Pancreas (tissue), 10 donors: ENCODE results near the gene POLR1C. TPM values are rescaled to one million over a fixed set of nuclear protein-coding genes. Genes with fewer than 3 reads are reported as not detected.
"Not testable (repeated sequence)": the region's sequence is repeated elsewhere in the genome, so short reads cannot be mapped to it uniquely, and the experiment has no call there.

ENCODE experiments used
- ATAC-seq, 4 donors: fragments of 200-7000 bp; cut with Tn5 transposase; one replicate each; pipeline versions ENCODE4 v1.8.0 to v1.9.1; 2020; ENCODE audit warnings: mild to moderate bottlenecking in 4 of 4, moderate library complexity in 4 of 4
- DNase-seq, 6 donors: peaks; one replicate each; pipeline ENCODE4 v3.0.0-alpha.2; 2020
- FAIRE-seq: peaks from 2 replicates; lab custom pipeline; 2012; peaks lifted over from hg19 to GRCh38; lab: Jason Lieb, UNC
- H3K27ac ChIP-seq, 4 donors: fragments of 200-600 bp; sonication (generic); 1 replicate in 3 of 4; 2 replicates in 1 of 4; pipeline versions ENCODE4 v1.5.0 to v1.8.0; 2020
- H3K27me3 ChIP-seq, 4 donors: fragments of 200-600 bp; one replicate each; pipeline ENCODE4 v1.8.0; 2021
- H3K36me3 ChIP-seq, 3 donors: fragments of 200-600 bp; sonication (generic) in 1 of 3; one replicate each; pipeline versions ENCODE4 v1.5.0 to v1.8.0; 2020 to 2021
- H3K4me1 ChIP-seq, 3 donors: fragments of 200-600 bp; one replicate each; pipeline ENCODE4 v1.8.0; 2021
- H3K4me3 ChIP-seq, 4 donors: fragments of 200-600 bp; sonication (generic) in 2 of 4; one replicate each; pipeline versions ENCODE4 v1.5.0 to v1.8.0; 2020 to 2021
- H3K9me3 ChIP-seq, 4 donors: fragments of 200-600 bp; one replicate each; pipeline ENCODE4 v1.8.0; 2021
- WGBS, 2 donors: extraction: QIAGEN DNeasy Blood & Tissue Kit; methylation state at CpG; one replicate each; pipeline ENCODE4 v1.1.7; 2013; 5-methylcytosine and 5-hydroxymethylcytosine counted together
- intact Hi-C, 3 donors: fragments of 100-400 bp; cut with DNase I; formaldehyde crosslinking; loops; one replicate each; pipeline versions ENCODE4 v1.11.1 to v1.14.2; 2022
- polyA plus RNA-seq, 2 donors: library from polyadenylated mRNA; stranded (reverse); fragments of 200-250 nt; gene quantifications; one replicate each; pipeline ENCODE4 v1.2.3, GENCODE V29; 2013
- total RNA-seq, 6 donors: library from RNA; stranded (reverse); fragmentation: NEBNext Ultra II Directional in 4 of 6; extraction: Animal tissue kit (Norgen Biotek cat#: 25700) in 4 of 6; gene quantifications; one replicate each; pipeline versions ENCODE4 v1.2.1 to v1.2.4, GENCODE V29; 2021 to 2023
- TF ChIP-seq, protein P1 (sequence below), 4 donors: fragments of 200-600 bp; sonication (generic) in 3 of 4; IDR thresholded peaks; one replicate each; pipeline versions ENCODE4 v1.5.0 to v1.8.0; 2021; ENCODE audit warnings: antibody characterized with exemption in 4 of 4
- donor health status: healthy with polysubstance abuse.
- donor health status: DM: no; HTN: no; CAD: no; lungs with moderate emphysema.
- donor health status: DM: no; HTN: no; CAD: no.
- donor health status: control.
- donor health status: control.
- donor health status: Bipolar disorder and iron deficiency.
- donor health status: DM: yes; HTN: yes; CAD: no.
- donor health status: DM: no; HTN: no; CAD: no.
- donor health status: DM: no; HTN: no; CAD: no.
- donor health status: DM: yes; HTN: yes; CAD: no.

POLR1C gene
- total and polyA plus RNA-seq, 8 donors: 10.2 to 31.3 (median 18.8) TPM

DNA sequence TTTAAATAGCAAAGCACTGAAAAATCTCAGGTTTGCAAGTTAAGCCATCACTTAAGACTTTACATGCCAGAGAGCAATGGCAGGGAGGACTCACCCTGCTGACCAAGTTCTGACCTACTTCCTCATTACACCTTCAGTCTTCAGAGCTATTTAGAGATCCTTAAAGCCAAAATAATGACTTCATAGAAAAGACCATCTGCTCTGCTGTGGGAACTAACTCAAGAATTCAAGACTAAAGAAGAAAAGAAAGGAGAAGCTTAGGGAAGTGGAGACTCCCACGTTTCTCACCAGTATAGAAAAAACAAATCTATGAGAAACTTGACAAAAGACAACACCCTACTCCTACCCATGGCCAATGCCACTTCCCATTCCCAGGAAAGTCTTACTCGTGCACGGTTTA, 30.3 kb downstream of the POLR1C start:
- no peaks in the 10 kb centered on the region for H3K4me1 ChIP-seq
- TF ChIP-seq, protein P1, sequence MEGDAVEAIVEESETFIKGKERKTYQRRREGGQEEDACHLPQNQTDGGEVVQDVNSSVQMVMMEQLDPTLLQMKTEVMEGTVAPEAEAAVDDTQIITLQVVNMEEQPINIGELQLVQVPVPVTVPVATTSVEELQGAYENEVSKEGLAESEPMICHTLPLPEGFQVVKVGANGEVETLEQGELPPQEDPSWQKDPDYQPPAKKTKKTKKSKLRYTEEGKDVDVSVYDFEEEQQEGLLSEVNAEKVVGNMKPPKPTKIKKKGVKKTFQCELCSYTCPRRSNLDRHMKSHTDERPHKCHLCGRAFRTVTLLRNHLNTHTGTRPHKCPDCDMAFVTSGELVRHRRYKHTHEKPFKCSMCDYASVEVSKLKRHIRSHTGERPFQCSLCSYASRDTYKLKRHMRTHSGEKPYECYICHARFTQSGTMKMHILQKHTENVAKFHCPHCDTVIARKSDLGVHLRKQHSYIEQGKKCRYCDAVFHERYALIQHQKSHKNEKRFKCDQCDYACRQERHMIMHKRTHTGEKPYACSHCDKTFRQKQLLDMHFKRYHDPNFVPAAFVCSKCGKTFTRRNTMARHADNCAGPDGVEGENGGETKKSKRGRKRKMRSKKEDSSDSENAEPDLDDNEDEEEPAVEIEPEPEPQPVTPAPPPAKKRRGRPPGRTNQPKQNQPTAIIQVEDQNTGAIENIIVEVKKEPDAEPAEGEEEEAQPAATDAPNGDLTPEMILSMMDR (IDR thresholded peaks at IDR 0.05): no peak
- no peak for ATAC-seq
- WGBS, 2 donors: 79 to 90% methylated on average over 3 of the region's 3 CpGs
- H3K27me3 ChIP-seq: no peaks in the 10 kb centered on the region
- H3K36me3 ChIP-seq: peaks cover 4 to 67% (median 43%) of the 10 kb centered on the region in 3 donors
- no peak overlapping the region for H3K27ac ChIP-seq
- no peak overlapping the region for H3K4me3 ChIP-seq
- FAIRE-seq: no peak
- intact Hi-C loops: no loop called here
- DNase-seq: no peak
- no peaks in the 10 kb centered on the region for H3K9me3 ChIP-seq

DNA sequence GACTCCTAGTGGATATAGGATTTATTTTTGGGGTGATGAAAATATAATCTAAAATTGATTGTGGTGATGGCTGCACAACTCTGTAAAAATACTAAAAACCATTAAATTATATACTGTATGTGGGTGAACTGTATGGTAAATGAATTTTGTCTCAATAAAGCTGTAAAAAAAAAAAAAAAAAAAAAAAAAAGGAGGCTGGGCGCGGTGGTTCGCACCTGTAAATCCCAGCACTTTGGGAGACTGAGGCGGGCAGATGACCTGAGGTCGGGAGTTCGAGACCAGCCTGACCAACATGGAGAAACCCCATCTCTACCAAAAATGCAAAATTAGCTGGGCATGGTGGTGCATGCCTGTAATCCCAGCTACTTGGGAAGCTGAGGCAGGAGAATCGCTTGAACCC, 40.7 kb downstream of the POLR1C start:
- H3K4me3 ChIP-seq, H3K4me1 ChIP-seq, DNase-seq, intact Hi-C loops, H3K9me3 ChIP-seq, H3K27me3 ChIP-seq, ATAC-seq, FAIRE-seq, H3K27ac ChIP-seq: not testable (repeated sequence)
- 90 to 96% methylated on average over 6 to 7 of the region's 7 CpGs for WGBS, 2 donors
- H3K36me3 ChIP-seq: peaks cover 3 to 74% (median 15%) of the 10 kb centered on the region in 3 donors

DNA sequence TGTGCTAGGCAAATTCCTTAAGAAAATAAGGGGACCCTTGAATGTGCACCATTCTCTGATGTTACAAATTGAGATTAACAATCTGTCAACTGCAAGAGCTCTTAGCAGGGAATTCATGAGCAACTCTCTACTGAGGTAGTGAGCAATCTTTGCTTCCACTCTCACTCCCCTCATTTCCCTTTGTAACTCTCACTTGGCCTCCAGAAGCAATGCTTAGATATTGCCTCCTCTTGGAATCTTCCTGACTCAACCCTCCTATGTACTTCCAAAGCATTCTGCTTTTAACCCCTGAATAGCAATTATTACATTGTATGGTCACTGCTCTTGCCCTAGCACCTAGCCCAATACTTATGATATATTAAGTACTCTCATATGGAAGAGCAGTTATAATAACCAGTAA, 42.4 kb downstream of the POLR1C start:
- TF ChIP-seq, protein P1 (IDR thresholded peaks at IDR 0.05): no peak
- H3K4me1 ChIP-seq: no peaks in the 10 kb centered on the region
- no peak overlapping the region for H3K4me3 ChIP-seq
- H3K27ac ChIP-seq: no peak overlapping the region
- H3K36me3 ChIP-seq: peaks cover 3 to 82% (median 18%) of the 10 kb centered on the region in 3 donors
- DNase-seq (no peak), FAIRE-seq (no peak), ATAC-seq (no peak)
- H3K27me3 ChIP-seq: no peaks in the 10 kb centered on the region
- no peaks in the 10 kb centered on the region for H3K9me3 ChIP-seq
- intact Hi-C loops: no loop called here

DNA sequence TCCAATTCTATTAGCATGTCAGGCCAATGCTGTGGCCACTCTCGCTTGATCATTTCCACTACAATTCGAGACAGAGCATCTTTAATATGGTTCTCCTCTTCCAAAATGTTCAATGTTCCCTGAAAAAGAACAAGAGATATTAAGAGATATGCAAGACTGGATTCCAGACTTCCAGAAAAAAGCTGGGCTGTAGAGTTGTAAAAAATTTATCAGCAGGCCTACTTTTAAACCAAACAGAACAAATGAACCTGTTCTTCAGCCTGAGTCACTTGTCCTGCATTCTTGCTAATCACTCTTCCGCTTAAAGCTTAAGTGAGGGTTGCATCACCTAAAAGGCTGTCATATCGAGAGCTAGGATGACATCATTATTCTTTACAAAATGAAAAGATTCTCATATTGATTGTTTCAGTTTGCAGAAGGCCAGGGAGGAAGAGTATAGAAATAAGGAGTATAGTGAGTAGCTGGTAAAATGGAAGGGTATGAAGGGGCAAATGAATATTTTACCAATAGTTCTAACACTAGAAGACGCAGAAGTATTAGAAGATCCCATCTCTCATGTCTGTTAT, 54.1 kb downstream of the POLR1C start:
- TF ChIP-seq, protein P1 (IDR thresholded peaks at IDR 0.05): no peak
- no peak for FAIRE-seq

More for the DNA sequence above, 54.1 kb downstream of the POLR1C start:
- 84 to 88% methylated on average over 5 of the region's 5 CpGs for WGBS, 2 donors
- Histone ChIP-seq H3K27ac (no peak overlapping the region), H3K4me3 (no peak overlapping the region), H3K36me3 (peaks cover 0 to 57% (median 12%) of the 10 kb centered on the region in 3 donors), H3K27me3 (no peaks in the 10 kb centered on the region), H3K4me1 (peaks cover 0 to 9% (median 7%) of the 10 kb centered on the region in 3 donors), H3K9me3 (no peaks in the 10 kb centered on the region)
- ATAC-seq: no peak
- intact Hi-C loops: no loop called here
- DNase-seq: no peak

Other genes with a start within 250 kb of the POLR1C start
- under 1 TPM in 1 of 6 donors, not detected in 5; 0.16 TPM for gene SLC22A7, start 218.8 kb upstream of the POLR1C start, total RNA-seq
- not detected for gene SLC22A7, start 218.8 kb upstream of the POLR1C start, polyA plus RNA-seq
- 1 to 10 TPM in 2 of 6 donors, under 1 TPM in 4; 0.46 to 4.6 (median 0.82) TPM for gene CRIP3, start 208.3 kb upstream of the POLR1C start, total RNA-seq
- 1 to 10 TPM; 4.5 to 9.7 TPM for gene CRIP3, start 208.3 kb upstream of the POLR1C start, polyA plus RNA-seq
- 10 to 100 TPM in 2 of 6 donors, 1 to 10 TPM in 4; 6.2 to 13.0 (median 8.7) TPM for gene ZNF318, start 147.4 kb upstream of the POLR1C start, total RNA-seq
- 1 to 10 TPM; 6.2 to 9.4 TPM for gene ZNF318, start 147.4 kb upstream of the POLR1C start, polyA plus RNA-seq
- gene ABCC10, start 89.5 kb upstream of the POLR1C start, total RNA-seq: 10 to 100 TPM; 14.0 to 21.8 (median 18.3) TPM
- gene ABCC10, start 89.5 kb upstream of the POLR1C start, polyA plus RNA-seq: 10 to 100 TPM; 40.1 to 54.8 TPM
- 1 to 10 TPM in 1 of 6 donors, under 1 TPM in 3, not detected in 2; 0.22 to 1.1 (median 0.34) TPM for gene DLK2, start 61.5 kb upstream of the POLR1C start, total RNA-seq
- gene DLK2, start 61.5 kb upstream of the POLR1C start, polyA plus RNA-seq: under 1 TPM; 0.26 to 0.30 TPM
- 10 to 100 TPM; 12.9 to 26.7 (median 15.4) TPM for gene TJAP1, start 39.5 kb upstream of the POLR1C start, total RNA-seq
- gene TJAP1, start 39.5 kb upstream of the POLR1C start, polyA plus RNA-seq: 10 to 100 TPM; 43.9 to 44.5 TPM
- 1 to 10 TPM in 1 of 6 donors, under 1 TPM in 5; 0.60 to 1.1 (median 0.82) TPM for gene LRRC73, start 6.7 kb upstream of the POLR1C start, total RNA-seq
- gene LRRC73, start 6.7 kb upstream of the POLR1C start, polyA plus RNA-seq: 1 to 10 TPM in 1 of 2 donors, under 1 TPM in 1; 0.38 to 1.5 TPM
- gene YIPF3, start 163 bp upstream of the POLR1C start, total RNA-seq: 10 to 100 TPM; 60.6 to 81.1 (median 69.7) TPM
- 10 to 100 TPM; 60.3 to 92.2 TPM for gene YIPF3, start 163 bp upstream of the POLR1C start, polyA plus RNA-seq
- 10 to 100 TPM; 18.1 to 25.7 (median 22.9) TPM for gene XPO5, start 58.9 kb downstream of the POLR1C start, total RNA-seq
- gene XPO5, start 58.9 kb downstream of the POLR1C start, polyA plus RNA-seq: 10 to 100 TPM; 13.6 to 19.5 TPM
- gene POLH, start 59.1 kb downstream of the POLR1C start, total RNA-seq: 10 to 100 TPM in 2 of 6 donors, 1 to 10 TPM in 4; 6.1 to 12.6 (median 9.0) TPM
- gene POLH, start 59.1 kb downstream of the POLR1C start, polyA plus RNA-seq: 1 to 10 TPM; 1.9 to 2.2 TPM
- gene GTPBP2, start 112.2 kb downstream of the POLR1C start, total RNA-seq: 10 to 100 TPM; 23.6 to 57.5 (median 29.8) TPM
- gene GTPBP2, start 112.2 kb downstream of the POLR1C start, polyA plus RNA-seq: 10 to 100 TPM; 53.0 to 63.0 TPM
- 10 to 100 TPM in 4 of 6 donors, 1 to 10 TPM in 2; 6.5 to 11.8 (median 10.1) TPM for gene MAD2L1BP, start 118.8 kb downstream of the POLR1C start, total RNA-seq
- gene MAD2L1BP, start 118.8 kb downstream of the POLR1C start, polyA plus RNA-seq: 10 to 100 TPM in 1 of 2 donors, 1 to 10 TPM in 1; 9.1 to 18.6 TPM
- under 1 TPM in 3 of 6 donors, not detected in 3; 0.06 to 0.16 (median 0.12) TPM for gene RSPH9, start 127.9 kb downstream of the POLR1C start, total RNA-seq
- 1 to 10 TPM in 1 of 2 donors, under 1 TPM in 1; 0.08 to 1.1 TPM for gene RSPH9, start 127.9 kb downstream of the POLR1C start, polyA plus RNA-seq
- gene MRPS18A, start 170.7 kb downstream of the POLR1C start, total RNA-seq: 10 to 100 TPM; 10.9 to 18.2 (median 14.3) TPM
- gene MRPS18A, start 170.7 kb downstream of the POLR1C start, polyA plus RNA-seq: 10 to 100 TPM; 19.2 to 24.6 TPM